ENCODE measurements around the gene QKI.
"Not testable (repeated sequence)": the region's sequence is repeated elsewhere in the genome, so short reads cannot be mapped to it uniquely, and the experiment has no call there.

QKI gene

GRCh38 chr6:163476946-163477345 lies 62.4 kb downstream of the QKI start:
- not testable (repeated sequence) for DNase-seq (ENCODE audit: low read depth in 1 of 2, low spot score in 1 of 2)

- DNase-seq (ENCODE audit: low read depth in 1 of 2, low spot score in 1 of 2), result no peak
These were observed 68.6 kb downstream of the QKI start for GRCh38 chr6:163483107-163483506.

GRCh38 chr6:163485388-163485851 lies 70.9 kb downstream of the QKI start:
- DNase-seq (ENCODE audit: low read depth in 1 of 2, low spot score in 1 of 2), result no peak

- DNase-seq (ENCODE audit: low read depth in 1 of 2, low spot score in 1 of 2), result no peak
These were observed 72.3 kb downstream of the QKI start for GRCh38 chr6:163486821-163487220.

GRCh38 chr6:163487606-163488005 lies 73.1 kb downstream of the QKI start:
- DNase-seq (ENCODE audit: low read depth in 1 of 2, low spot score in 1 of 2), result no peak

GRCh38 chr6:163489584-163489983 lies 75.1 kb downstream of the QKI start:
- no peak for DNase-seq (ENCODE audit: low read depth in 1 of 2, low spot score in 1 of 2)

GRCh38 chr6:163490826-163491577 lies 76.5 kb downstream of the QKI start:
- DNase-seq (ENCODE audit: low read depth in 1 of 2, low spot score in 1 of 2), result no peak

GRCh38 chr6:163491737-163492300 lies 77.3 kb downstream of the QKI start:
- DNase-seq (ENCODE audit: low read depth in 1 of 2, low spot score in 1 of 2), result no peak

- no peak for DNase-seq (ENCODE audit: low read depth in 1 of 2, low spot score in 1 of 2)
These were observed 79.8 kb downstream of the QKI start for GRCh38 chr6:163494279-163494727.

GRCh38 chr6:163496205-163496604 lies 81.7 kb downstream of the QKI start:
- no peak for DNase-seq (ENCODE audit: low read depth in 1 of 2, low spot score in 1 of 2)

- no peak for DNase-seq (ENCODE audit: low read depth in 1 of 2, low spot score in 1 of 2)
These were observed 85.6 kb downstream of the QKI start for GRCh38 chr6:163500105-163500504.

- no peak for DNase-seq (ENCODE audit: low read depth in 1 of 2, low spot score in 1 of 2)
These were observed 86.5 kb downstream of the QKI start for GRCh38 chr6:163501026-163501425.

- DNase-seq (ENCODE audit: low read depth in 1 of 2, low spot score in 1 of 2), result no peak
These were observed 86.9 kb downstream of the QKI start for GRCh38 chr6:163501439-163501838.

GRCh38 chr6:163504984-163505640 lies 90.6 kb downstream of the QKI start:
- no peak for DNase-seq (ENCODE audit: low read depth in 1 of 2, low spot score in 1 of 2)

GRCh38 chr6:163507965-163508364 lies 93.4 kb downstream of the QKI start:
- no peak for DNase-seq (ENCODE audit: low read depth in 1 of 2, low spot score in 1 of 2)

- DNase-seq (ENCODE audit: low read depth in 1 of 2, low spot score in 1 of 2), result no peak
These were observed 98.5 kb downstream of the QKI start for GRCh38 chr6:163513003-163513402.

- DNase-seq (ENCODE audit: low read depth in 1 of 2, low spot score in 1 of 2), result no peak
These were observed 99.2 kb downstream of the QKI start for GRCh38 chr6:163513570-163514166.

- DNase-seq (ENCODE audit: low read depth in 1 of 2, low spot score in 1 of 2), result no peak
These were observed 102.4 kb downstream of the QKI start for GRCh38 chr6:163516908-163517307.

- DNase-seq (ENCODE audit: low read depth in 1 of 2, low spot score in 1 of 2), result no peak
These were observed 106.4 kb downstream of the QKI start for GRCh38 chr6:163520956-163521355.

- no peak for DNase-seq (ENCODE audit: low read depth in 1 of 2, low spot score in 1 of 2)
These were observed 107.5 kb downstream of the QKI start for GRCh38 chr6:163522033-163522432.

GRCh38 chr6:163525926-163526325 lies 111.4 kb downstream of the QKI start:
- no peak for DNase-seq (ENCODE audit: low read depth in 1 of 2, low spot score in 1 of 2)

- DNase-seq (ENCODE audit: low read depth in 1 of 2, low spot score in 1 of 2), result no peak
These were observed 111.8 kb downstream of the QKI start for GRCh38 chr6:163526346-163526745.

Measured in activated T-helper 1 cell treated with anti-CD3 and anti-CD28 coated beads, Interleukin-2, amount 50 U/mL, for 16 hours (primary cell).